GM23338 (cell line): ENCODE results near the gene HSF5. TPM values are rescaled to one million over a fixed set of nuclear protein-coding genes. Genes with fewer than 3 reads are reported as not detected.

ENCODE experiments used
- CREB1 ChIP-seq: fragments of 250-450 bp; sonication (Bioruptor Pico); IDR thresholded peaks from 2 replicates; pipeline ENCODE4 v1.5.0; 2020; ENCODE audit warnings: low read depth, mild to moderate bottlenecking, moderate library complexity
- EZH2 ChIP-seq: fragments of 200-600 bp; sonication (generic); IDR thresholded peaks from one replicate; pipeline ENCODE4 v1.8.0; 2017; ENCODE audit warnings: antibody characterized with exemption, mild to moderate bottlenecking, low read depth; ENCODE audit not compliant: unreplicated experiment
- EZH2phosphoT487 ChIP-seq: fragments of 200-600 bp; sonication (generic); IDR thresholded peaks from one replicate; pipeline ENCODE4 v1.8.1; 2018; ENCODE audit warnings: antibody characterized with exemption; ENCODE audit not compliant: unreplicated experiment
- JUNB ChIP-seq: IDR thresholded peaks from one replicate; pipeline ENCODE4 v1.6.1; 2016; ENCODE audit warnings: antibody characterized with exemption; ENCODE audit not compliant: unreplicated experiment
- NANOG ChIP-seq: IDR thresholded peaks from 2 replicates; pipeline ENCODE4 v1.6.1; 2016; ENCODE audit warnings: antibody characterized with exemption, borderline replicate concordance
- POLR2AphosphoS5 ChIP-seq: IDR thresholded peaks from 2 replicates; pipeline ENCODE4 v1.6.1; 2016; ENCODE audit warnings: antibody characterized with exemption, low read depth
- STAT1 ChIP-seq: IDR thresholded peaks from one replicate; pipeline ENCODE4 v1.6.1; 2016; ENCODE audit warnings: antibody characterized with exemption; ENCODE audit not compliant: unreplicated experiment
- ZNF114 ChIP-seq: fragments of 250-450 bp; sonication (Bioruptor Pico); IDR thresholded peaks from 2 replicates; pipeline ENCODE4 v1.5.0; 2020; ENCODE audit warnings: mild to moderate bottlenecking, moderate library complexity
- ZNF331 ChIP-seq: fragments of 250-450 bp; sonication (Bioruptor Pico); IDR thresholded peaks from 2 replicates; pipeline ENCODE4 v1.5.0; 2020; ENCODE audit warnings: low read depth, mild to moderate bottlenecking, moderate library complexity
- ZNF462 ChIP-seq: fragments of 250-450 bp; sonication (Bioruptor Pico); IDR thresholded peaks from 2 replicates; pipeline ENCODE4 v1.5.0; 2020; ENCODE audit warnings: mild to moderate bottlenecking, moderate library complexity
- polyA plus RNA-seq: library from polyadenylated mRNA; unstranded; fragments of >200 nt; fragmentation: Nextera tagmentation; extraction: Ambion mirVana; gene quantifications from 2 replicates; pipeline ENCODE4 v1.2.1, GENCODE V29; 2016
- total RNA-seq: library from RNA; depleted of rRNA; stranded (reverse); fragments of >200 nt; shearing (Covaris generic); gene quantifications from 2 replicates; pipeline ENCODE4 v1.2.3, GENCODE V29; 2014
- TF ChIP-seq, protein P1 (sequence below): IDR thresholded peaks from 2 replicates; pipeline ENCODE4 v1.6.1; 2016; ENCODE audit warnings: antibody characterized with exemption

Gene HSF5
- total and polyA plus RNA-seq, 2 experiments from 2014 or later = 0.24 TPM; not detected in 1

- TF ChIP-seq ZNF462 (no peak), EZH2phosphoT487 (no peak), NANOG (0 out of 2 replicates have a peak, but pooled peaks have one; percentile 54), STAT1 (no peak), POLR2AphosphoS5 (peak; percentile 73), CREB1 (CRISPR knock-in tag) (peak; percentile 40; the same call in 1 of the 2 replicates), JUNB (no peak), ZNF331 (no peak), ZNF114 (CRISPR knock-in tag) (no peak), EZH2 (no peak)
- TF ChIP-seq, protein P1, sequence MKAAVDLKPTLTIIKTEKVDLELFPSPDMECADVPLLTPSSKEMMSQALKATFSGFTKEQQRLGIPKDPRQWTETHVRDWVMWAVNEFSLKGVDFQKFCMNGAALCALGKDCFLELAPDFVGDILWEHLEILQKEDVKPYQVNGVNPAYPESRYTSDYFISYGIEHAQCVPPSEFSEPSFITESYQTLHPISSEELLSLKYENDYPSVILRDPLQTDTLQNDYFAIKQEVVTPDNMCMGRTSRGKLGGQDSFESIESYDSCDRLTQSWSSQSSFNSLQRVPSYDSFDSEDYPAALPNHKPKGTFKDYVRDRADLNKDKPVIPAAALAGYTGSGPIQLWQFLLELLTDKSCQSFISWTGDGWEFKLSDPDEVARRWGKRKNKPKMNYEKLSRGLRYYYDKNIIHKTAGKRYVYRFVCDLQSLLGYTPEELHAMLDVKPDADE = no peak
Observed at GRCh38 chr17:58417300-58418092, 70.7 kb downstream of the HSF5 start, which contains the start of gene RNF43 (continued).
